PC-3 (cell line): Measurements from ENCODE around the gene HHAT. TPM values are rescaled to one million over a fixed set of nuclear protein-coding genes. Genes with fewer than 3 reads are reported as not detected.

ENCODE experiments used
- ATAC-seq: fragments of 200-7000 bp; cut with Tn5 transposase; 2 replicates; pipeline ENCODE4 v1.9.1; 2020; ENCODE audit warnings: mild to moderate bottlenecking, moderate library complexity
- BruUV-seq: library from RNA; stranded (reverse); fragments of 400-500 nt; replicated peaks from 2 replicates; lab custom pipeline; 2021; lab: Mats Ljungman, UMichigan
- CTCF ChIA-PET: fragments of 300-600 bp; sonication (Branson Sonifier 250); formaldehyde crosslinking; loops from one replicate; lab custom pipeline; 2022; ENCODE audit warnings: antibody characterized with exemption; lab: Charles Lee
- POLR2A ChIA-PET: fragments of 300-600 bp; sonication (Branson Sonifier 250); formaldehyde crosslinking; loops from one replicate; lab custom pipeline; 2022; ENCODE audit warnings: antibody characterized with exemption; ENCODE audit not compliant: unreplicated experiment; lab: Charles Lee
- DNase-seq: peaks from one replicate; pipeline ENCODE4 v3.0.0-alpha.2; 2015
- H2AFZ ChIP-seq: fragments of 300-600 bp; sonication (generic); 2 replicates; pipeline ENCODE4 v1.6.0; 2016; ENCODE audit warnings: antibody characterized with exemption, low read length
- H3F3A ChIP-seq: fragments of 300-600 bp; sonication (generic); one replicate; pipeline ENCODE4 v1.6.0; 2017; ENCODE audit warnings: antibody characterized with exemption, low read length, control low read depth, mild to moderate bottlenecking; ENCODE audit not compliant: unreplicated experiment
- H3K27ac ChIP-seq: fragments of 300-600 bp; sonication (generic); 2 replicates; pipeline ENCODE4 v1.5.1; 2016; ENCODE audit warnings: mild to moderate bottlenecking, low read length
- H3K27me3 ChIP-seq: fragments of 300-600 bp; sonication (generic); 2 replicates; pipeline ENCODE4 v1.6.1; 2016; ENCODE audit warnings: low read length, mixed read lengths
- H3K36me3 ChIP-seq: fragments of 300-600 bp; sonication (generic); 2 replicates; pipeline ENCODE4 v1.6.1; 2016; ENCODE audit warnings: low read depth, mixed run types, low read length, mixed read lengths
- H3K4me1 ChIP-seq: fragments of 300-600 bp; sonication (generic); 2 replicates; pipeline ENCODE4 v1.5.1; 2016; ENCODE audit warnings: low read length; ENCODE audit not compliant: insufficient read depth
- H3K4me2 ChIP-seq: fragments of 300-600 bp; sonication (generic); 2 replicates; pipeline ENCODE4 v1.6.0; 2016; ENCODE audit warnings: low read length
- H3K4me3 ChIP-seq: fragments of 300-600 bp; sonication (generic); 2 replicates; pipeline ENCODE4 v1.5.1; 2016; ENCODE audit warnings: mild to moderate bottlenecking, low read length, mixed read lengths
- H3K79me2 ChIP-seq: fragments of 300-600 bp; sonication (generic); 2 replicates; pipeline ENCODE4 v1.6.1; 2017; ENCODE audit warnings: low read length, mixed read lengths
- H3K9ac ChIP-seq: fragments of 300-600 bp; sonication (generic); 2 replicates; pipeline ENCODE4 v1.6.0; 2016; ENCODE audit warnings: mild to moderate bottlenecking, low read length
- H3K9me2 ChIP-seq: fragments of 300-600 bp; sonication (generic); replicated peaks from 2 replicates; pipeline ENCODE4 v1.6.1; 2016; ENCODE audit warnings: mixed run types, low read length, mixed read lengths
- H3K9me3 ChIP-seq: fragments of 300-600 bp; sonication (generic); 2 replicates; pipeline ENCODE4 v1.6.1; 2016; ENCODE audit warnings: low read length, mixed read lengths
- H4K20me1 ChIP-seq: fragments of 300-600 bp; sonication (generic); 2 replicates; pipeline ENCODE4 v1.6.1; 2016; ENCODE audit warnings: low read length, mixed read lengths
- CTCF ChIP-seq: fragments of 300-600 bp; sonication (generic); conservative IDR thresholded peaks from 2 replicates; pipeline ENCODE4 v1.5.1; 2017; ENCODE audit warnings: antibody characterized with exemption, low read depth, mild to moderate bottlenecking, low read length
- EZH2 ChIP-seq: fragments of 300-600 bp; sonication (generic); IDR thresholded peaks from one replicate; pipeline ENCODE4 v1.6.1; 2017; ENCODE audit warnings: antibody characterized with exemption, mild to moderate bottlenecking, low read length; ENCODE audit not compliant: unreplicated experiment
- EZH2phosphoT487 ChIP-seq: fragments of 300-600 bp; sonication (generic); IDR thresholded peaks from 2 replicates; pipeline ENCODE4 v1.6.1; 2018; ENCODE audit warnings: mild to moderate bottlenecking, antibody characterized with exemption, low read length, borderline replicate concordance
- intact Hi-C: fragments of 100-400 bp; cut with micrococcal nuclease; formaldehyde crosslinking; loops from 2 replicates; pipeline ENCODE4 v1.9.0; 2023
- total RNA-seq: library from RNA; depleted of rRNA; stranded (reverse); fragments of >200 nt; gene quantifications from 2 replicates; pipeline ENCODE4 v1.2.3, GENCODE V29; 2014

HHAT gene
- total RNA-seq, 1 experiment from 2014 or later = 3.4 TPM

- Histone ChIP-seq H3K4me1 (no peaks in the 10 kb centered on the region), H3K27ac (no peak overlapping the region), H2AFZ (no peak overlapping the region), H4K20me1 (no peaks in the 10 kb centered on the region), H3K4me2 (no peak overlapping the region), H3K9me3 (no peaks in the 10 kb centered on the region), H3K27me3 (peaks cover 8% of the 10 kb centered on the region; the same call in 1 of the 2 replicates), H3K4me3 (no peak overlapping the region), H3K36me3 (no peaks in the 10 kb centered on the region), H3K79me2 (no peaks in the 10 kb centered on the region), H3F3A (no peaks in the 10 kb centered on the region), H3K9ac (no peak overlapping the region), H3K9me2 (no peaks in the 10 kb centered on the region)
- BruUV-seq = no TSS peak
- DNase-seq (no peak), ATAC-seq (no peak)
- intact Hi-C loops = no loop called here
- ChIA-PET CTCF (no interaction called here), POLR2A (no interaction called here)
- TF ChIP-seq CTCF (no peak), EZH2phosphoT487 (no peak), EZH2 (no peak)
Observed at GRCh38 chr1:210490781-210491180, 162.1 kb downstream of the HHAT start.

GRCh38 chr1:210496063-210496462, 167.4 kb downstream of the HHAT start:
- H3K9me3 ChIP-seq = no peaks in the 10 kb centered on the region
- no peak for TF ChIP-seq CTCF
- no peak for TF ChIP-seq EZH2phosphoT487
- no peak for TF ChIP-seq EZH2
- H3K4me3 ChIP-seq = no peak overlapping the region
- no peaks in the 10 kb centered on the region for H4K20me1 ChIP-seq
- no peak for ATAC-seq
- BruUV-seq = no TSS peak
- ChIA-PET CTCF (no interaction called here), POLR2A (no interaction called here)
- H3K4me1 ChIP-seq = no peaks in the 10 kb centered on the region
- no peaks in the 10 kb centered on the region for H3K9me2 ChIP-seq
- DNase-seq = no peak
- intact Hi-C loops = no loop called here
- H3K4me2 ChIP-seq = no peak overlapping the region
- no peaks in the 10 kb centered on the region; the same call in 1 of the 2 replicates for H3K27me3 ChIP-seq
- H3K36me3 ChIP-seq = no peaks in the 10 kb centered on the region
- no peak overlapping the region for H3K27ac ChIP-seq
- no peak overlapping the region for H3K9ac ChIP-seq
- no peak overlapping the region for H2AFZ ChIP-seq
- H3F3A ChIP-seq = no peaks in the 10 kb centered on the region
- H3K79me2 ChIP-seq = no peaks in the 10 kb centered on the region

DNA sequence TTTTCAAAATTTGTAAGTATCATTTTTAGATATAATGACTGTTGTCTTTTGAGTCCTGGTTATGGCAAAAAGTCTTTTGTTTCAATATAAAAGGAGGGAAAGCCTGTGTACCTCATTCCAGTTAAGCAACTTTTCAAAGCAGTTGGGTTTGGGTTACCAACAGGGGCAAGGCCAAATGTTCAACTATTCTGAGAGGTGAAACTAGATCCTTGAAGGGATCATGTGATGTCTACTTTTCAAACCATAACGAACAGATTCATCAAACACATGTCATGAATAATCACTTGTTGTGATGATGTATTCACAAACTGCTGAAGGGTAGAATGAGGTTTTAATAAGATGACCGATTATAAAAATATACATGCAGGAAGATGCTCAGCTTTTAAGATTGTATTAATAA, 171.3 kb downstream of the HHAT start:
- H3K79me2 ChIP-seq = no peaks in the 10 kb centered on the region
- CTCF ChIA-PET = no interaction called here
- H3K4me3 ChIP-seq = no peak overlapping the region
- H3F3A ChIP-seq = no peaks in the 10 kb centered on the region
- no peak overlapping the region for H2AFZ ChIP-seq
- TF ChIP-seq CTCF (no peak), EZH2phosphoT487 (no peak), EZH2 (no peak)
- H3K9ac ChIP-seq = no peak overlapping the region
- POLR2A ChIA-PET = no interaction called here
- H3K27me3 ChIP-seq = peaks cover 11% of the 10 kb centered on the region; the same call in 1 of the 2 replicates
- no peaks in the 10 kb centered on the region for H3K9me2 ChIP-seq
- intact Hi-C loops = no loop called here
- no peaks in the 10 kb centered on the region for H3K4me1 ChIP-seq
- no peak overlapping the region for H3K27ac ChIP-seq
- DNase-seq (no peak), ATAC-seq (no peak)
- no peaks in the 10 kb centered on the region for H3K36me3 ChIP-seq
- no peak overlapping the region for H3K4me2 ChIP-seq
- H3K9me3 ChIP-seq = no peaks in the 10 kb centered on the region
- H4K20me1 ChIP-seq = no peaks in the 10 kb centered on the region
- no TSS peak for BruUV-seq
